Measurements from ENCODE around the gene NTM.

The NTM gene

DNA sequence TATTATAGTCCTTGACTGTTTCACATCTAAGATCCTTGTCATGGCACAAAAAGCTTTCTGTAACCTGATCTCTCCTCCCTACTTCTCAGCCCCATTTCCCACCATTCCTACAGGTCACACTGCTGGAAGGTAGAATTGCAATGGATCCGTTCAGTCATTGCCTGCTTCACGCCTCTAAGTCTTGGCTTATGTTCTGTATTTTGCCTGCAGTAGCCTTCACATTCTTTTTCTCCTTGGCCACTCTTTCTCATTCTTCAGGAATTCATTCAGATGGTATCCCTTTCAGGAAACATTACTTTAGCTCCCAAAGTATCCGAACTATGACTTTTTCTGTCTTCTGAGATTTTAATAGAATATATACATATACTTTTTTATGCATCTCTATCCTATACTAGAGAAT, 731.5 kb downstream of the NTM start:
- DNase-seq: no peak

DNA sequence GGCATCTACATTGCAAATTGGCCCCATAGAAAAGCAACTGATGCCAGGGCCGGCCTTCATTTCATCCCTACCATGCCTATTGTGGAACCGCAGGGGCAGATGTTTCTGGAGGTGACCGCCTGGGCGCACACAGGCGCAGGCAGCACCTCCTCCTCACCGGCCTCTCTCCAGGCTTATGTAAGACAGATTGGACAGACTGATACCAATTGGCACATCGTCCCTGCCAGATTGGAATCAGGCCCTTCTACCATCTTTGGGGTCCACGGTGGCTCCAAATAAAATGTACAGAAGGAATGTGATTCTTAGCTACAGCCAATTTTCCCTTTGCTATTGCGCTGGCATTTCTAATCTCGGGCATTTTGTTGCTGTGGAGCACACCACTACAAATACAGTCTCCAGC, 732.6 kb downstream of the NTM start:
- DNase-seq: no peak

DNA sequence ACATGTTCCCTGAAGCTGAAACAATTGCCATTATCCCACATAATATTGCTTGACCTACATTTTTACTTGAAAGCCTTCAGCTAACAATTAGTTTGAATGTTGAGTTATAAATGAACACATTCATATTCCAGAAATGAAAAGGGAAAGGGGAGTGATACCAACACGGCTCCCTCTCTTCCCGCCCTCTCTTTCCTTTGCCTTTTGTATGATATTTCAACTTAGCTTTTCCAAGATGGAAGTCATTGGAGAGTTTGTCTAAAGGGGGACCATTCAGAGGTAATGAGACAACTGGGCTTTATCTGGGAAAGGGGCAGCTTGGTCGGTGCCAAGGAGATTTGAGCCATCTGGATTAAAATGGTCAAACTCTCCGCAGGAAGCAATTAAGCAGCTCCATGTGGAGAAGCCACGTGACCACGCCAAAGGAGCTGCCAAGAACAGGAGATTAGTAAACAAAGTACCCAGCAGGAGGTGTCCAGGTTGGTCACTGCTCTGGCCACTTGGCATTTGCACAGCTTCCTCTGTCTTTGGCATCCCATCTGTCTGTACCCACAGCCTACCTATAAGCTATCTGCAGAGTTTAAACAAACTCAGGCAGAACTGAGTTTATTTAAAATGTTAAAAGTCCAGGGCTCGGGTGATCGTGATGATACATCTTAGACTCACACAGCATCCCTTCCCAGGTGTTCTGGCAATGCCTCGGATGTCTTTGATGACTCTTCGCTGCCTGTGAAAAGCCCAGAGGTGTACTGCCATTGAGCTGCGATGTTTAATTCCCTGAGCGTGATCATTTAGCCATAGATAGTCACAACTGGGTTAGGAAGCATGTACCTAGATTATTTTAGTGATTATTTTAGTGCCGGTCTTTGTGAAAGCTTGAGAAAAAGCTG, 735.9 kb downstream of the NTM start:
- DNase-seq: no peak

DNA sequence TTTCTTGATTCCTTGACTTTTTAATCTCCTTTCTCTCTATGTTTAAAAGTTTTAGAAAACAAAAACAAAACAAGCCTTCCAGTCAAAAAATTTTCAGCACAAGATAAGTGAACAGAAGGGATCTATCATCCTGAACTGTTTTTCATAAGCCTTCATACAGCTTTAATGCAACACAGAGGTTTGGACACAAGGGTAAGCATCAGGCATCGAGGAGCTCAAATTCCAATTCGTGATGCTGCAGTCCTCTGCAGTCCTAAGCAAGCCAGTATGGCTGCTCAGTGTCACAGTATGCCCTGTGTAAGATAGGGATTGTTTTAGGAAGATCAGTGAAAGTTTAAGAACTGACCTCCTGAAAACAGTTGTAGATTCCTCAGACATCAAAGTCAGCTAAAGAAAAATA, 740.9 kb downstream of the NTM start:
- DNase-seq: no peak

DNA sequence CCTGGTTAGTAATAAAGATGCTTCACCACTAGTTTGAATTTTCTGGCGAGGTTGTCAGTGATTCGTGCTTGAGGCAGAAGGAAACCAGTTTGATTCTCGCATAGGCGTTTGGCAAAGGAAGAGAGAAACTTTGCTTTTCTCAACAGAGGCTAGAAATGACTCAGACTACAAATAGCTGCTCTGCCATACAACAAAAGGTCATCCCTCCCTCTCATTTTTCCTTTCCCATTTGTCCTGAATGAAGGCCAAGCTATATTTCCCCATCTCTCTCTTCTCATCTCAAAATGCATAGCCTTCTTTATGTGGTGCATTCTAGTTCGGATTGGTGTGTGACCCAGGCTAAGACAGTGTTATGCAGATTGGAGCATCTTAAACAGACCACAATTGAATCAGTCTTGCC, 741.4 kb downstream of the NTM start:
- no peak for DNase-seq

DNA sequence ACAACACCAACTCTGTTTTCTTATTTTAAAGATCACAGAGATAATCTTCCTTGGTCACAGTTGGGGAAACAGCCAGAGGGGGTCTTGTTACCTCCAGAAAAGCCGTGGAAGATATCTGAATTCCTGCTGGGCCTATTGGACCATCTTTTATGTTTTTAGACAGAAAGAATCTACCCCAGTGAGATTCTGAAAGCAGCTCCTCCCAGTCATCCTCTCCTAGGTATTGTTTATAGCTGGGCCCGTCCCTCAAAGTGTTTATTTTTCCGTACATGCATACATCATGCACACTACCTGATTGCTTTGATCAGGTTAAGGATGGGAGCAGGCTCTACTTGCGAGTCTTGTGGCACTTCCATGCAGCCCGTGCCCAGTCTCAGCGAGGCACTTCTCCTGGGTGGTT, 742.4 kb downstream of the NTM start:
- DNase-seq: no peak

DNA sequence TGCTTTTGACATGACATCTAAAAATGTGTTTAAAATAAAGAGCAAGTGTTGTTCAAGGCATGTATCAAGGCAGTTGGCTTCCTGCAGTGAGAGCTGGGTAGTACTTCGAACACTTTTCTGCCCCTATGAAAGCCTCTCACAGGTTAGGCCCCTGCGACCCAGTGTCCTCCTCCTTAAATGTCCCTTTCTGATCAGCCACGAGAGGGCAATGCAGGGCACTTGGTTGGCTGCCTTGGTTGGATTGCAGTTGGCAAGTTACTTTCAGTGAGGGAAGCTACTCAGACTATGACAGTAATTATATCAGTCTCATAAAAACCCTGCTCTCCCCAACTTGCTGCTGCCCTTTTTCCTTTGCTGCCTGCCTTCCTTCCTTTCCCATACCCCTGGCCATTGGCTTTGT, 743.8 kb downstream of the NTM start:
- DNase-seq: peak; percentile 5

DNA sequence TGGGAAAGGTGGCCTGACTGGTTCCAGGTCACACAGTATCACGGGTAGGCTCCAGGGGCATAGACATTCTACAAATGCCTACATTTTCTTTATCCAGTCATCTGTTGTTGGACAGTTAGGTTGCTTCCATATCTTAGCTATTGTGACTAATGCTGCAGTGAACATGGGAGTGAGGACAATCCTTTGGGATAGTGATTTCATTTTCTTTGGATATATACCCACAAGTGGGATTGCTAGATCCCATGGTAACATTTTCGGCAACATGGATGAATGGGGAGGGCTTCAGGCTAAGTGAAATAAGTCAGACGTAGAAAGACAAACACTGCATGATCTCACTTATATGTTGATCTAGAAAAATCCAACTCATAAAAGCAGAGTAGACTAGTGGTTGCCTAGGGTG, 744.3 kb downstream of the NTM start:
- DNase-seq: no peak

DNA sequence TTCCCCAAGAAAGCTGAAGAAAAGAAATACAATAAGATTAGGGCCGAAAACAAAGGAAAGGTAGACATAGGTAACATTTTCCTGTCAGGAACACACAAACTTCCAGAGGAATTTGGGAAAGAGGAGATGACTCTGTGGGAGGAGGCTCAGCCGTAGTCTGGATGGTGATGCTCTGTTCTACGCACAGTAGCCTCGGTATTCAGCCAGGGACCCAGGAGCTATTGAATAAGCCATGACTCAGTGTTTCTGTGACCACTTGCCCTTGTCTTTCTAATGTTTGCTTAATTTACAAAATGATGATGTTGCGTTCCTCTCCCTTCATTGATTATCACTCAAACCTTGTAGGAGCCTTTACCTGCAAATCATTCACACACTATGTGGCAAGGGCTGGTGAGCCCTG, 745.0 kb downstream of the NTM start:
- DNase-seq: no peak

DNA sequence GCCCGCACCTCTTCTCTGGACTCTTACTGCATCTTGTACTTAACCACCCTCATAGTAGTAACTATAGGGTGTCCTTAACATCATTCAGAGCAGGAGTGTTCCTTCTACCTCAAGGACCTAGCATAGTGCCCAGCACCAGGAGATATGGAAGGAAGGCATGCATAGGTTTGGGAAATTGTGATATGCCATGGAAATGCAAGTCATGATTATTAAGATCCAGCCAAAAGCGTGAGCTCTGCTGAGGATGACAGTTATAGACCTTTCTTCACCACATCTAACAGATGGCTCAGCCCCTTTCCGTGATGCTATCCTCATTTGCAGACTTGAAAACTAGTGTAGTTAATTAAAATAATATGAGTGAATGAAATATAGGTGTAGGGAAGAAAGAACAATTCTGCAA, 746.1 kb downstream of the NTM start:
- DNase-seq: no peak

DNA sequence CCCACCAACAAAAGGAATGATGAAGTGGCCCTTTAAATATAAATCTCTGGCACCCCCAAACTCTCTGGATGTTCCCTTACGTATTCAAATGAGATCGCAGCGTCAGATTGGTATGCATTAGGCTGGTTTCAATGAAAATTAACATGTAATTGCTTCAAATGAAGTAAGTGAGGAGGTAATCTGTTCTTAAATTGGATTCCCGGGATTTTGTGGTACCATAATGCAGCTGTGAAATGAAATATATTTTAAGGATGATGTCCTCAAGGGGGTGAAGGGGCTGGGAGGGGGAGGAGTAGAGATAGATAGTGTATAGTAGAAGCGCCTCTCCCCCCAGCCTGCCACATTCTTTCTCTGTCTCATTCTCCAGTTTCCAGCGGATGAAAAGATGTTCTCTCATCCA, 748.2 kb downstream of the NTM start:
- DNase-seq: no peak

DNA sequence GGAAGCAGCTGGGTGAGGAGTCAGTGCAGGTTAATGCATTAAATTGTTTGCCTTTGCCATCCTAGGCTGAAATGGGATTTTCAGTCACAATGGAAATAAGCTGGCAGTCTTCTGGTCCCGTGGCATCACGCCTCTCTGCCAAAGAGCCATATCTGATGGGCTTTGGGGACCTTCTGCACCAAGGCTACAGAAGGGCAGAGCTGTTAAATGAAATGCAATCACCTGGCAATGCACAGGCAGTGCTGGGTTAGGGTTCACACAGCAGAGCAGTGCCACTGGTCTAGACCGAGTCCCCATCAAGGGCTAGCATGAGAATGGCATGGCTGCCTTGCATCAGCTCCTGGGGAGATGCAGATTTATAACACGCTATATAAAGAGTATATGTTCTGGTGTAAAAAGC, 749.2 kb downstream of the NTM start:
- DNase-seq: no peak

DNA sequence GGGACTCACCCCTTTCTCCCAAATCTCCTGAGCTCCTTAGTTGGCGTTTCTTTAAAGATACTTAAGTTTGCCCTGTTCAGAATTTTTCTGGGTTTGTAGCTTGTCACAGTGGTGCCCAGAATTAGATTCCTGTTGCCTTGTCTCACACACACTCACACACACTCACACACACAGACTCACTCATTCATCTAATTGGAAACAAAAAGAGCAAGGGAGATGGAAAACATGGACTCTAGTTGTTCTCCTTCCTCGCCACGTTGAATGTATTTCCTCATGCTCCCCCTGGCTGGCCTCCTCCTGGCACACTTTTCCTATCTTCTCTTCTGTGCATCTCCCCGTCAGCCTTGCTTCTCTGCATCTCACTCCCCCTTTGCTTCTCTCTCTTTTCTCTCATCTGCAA, 752.3 kb downstream of the NTM start:
- DNase-seq: no peak

DNA sequence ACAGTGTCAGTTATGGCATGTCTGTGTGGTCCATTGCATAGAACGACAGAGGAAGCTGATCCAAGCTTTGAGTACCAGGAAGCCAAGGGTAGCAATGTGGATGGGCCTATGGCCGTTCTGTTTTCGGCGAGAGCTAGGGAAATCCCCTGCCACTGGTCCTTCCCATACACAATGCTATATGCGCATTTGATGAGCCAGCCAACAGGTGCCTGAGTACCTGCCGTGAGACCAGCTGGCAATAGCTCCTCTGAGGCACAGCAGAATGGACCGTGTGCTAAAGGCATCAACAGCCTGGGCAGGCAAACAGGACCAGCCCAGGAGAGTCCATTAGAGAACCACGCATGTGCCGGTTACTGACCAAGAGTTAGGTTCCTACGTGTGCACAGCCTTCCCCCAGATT, 753.0 kb downstream of the NTM start:
- no peak for DNase-seq

DNA sequence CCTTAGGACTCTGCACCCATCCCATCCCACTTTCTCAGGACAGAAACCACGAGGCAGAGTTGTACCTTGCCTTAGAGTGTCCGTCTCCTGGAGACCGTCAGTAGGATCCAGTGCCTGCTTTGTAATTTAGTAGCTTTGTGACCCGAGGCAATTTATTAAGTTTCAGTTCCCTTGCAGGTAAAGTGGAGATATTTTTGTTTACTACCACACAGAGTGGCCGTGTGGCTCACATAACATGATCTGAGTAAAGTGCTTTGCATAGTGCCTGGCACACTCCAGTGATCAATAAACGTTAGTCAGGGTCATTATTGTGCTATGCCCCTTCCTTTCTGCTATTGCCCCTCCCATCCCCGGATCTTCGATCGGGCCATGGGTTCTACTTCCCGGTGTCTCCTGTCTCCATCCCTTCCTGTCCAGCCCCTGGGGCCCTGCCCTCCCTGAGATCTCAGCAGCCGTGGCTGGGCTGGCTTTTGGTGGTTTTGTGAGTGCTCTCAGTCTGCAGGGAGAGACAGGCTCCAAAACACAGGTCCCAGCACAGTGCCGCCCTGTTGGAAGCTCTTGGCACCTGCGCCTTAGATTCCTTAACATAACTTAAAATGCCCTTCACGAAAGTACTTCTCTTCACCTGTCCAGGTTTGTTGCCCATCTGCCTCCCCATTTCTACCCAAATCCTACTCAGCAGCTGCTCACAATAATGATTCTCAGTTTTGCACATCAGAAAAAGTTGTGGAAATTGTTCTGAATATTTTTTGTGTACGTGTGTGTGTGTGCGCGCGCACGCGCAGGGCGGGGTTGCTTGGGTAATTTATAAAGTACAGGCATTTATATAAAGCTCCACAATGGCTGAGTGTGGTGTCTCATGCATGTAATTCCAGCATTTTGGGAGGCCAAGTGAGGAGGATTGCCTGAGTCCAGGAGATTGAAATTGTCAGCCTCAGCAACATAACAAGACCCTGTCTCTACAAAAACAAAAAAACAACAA, 753.7 kb downstream of the NTM start:
- no peak for DNase-seq

DNA sequence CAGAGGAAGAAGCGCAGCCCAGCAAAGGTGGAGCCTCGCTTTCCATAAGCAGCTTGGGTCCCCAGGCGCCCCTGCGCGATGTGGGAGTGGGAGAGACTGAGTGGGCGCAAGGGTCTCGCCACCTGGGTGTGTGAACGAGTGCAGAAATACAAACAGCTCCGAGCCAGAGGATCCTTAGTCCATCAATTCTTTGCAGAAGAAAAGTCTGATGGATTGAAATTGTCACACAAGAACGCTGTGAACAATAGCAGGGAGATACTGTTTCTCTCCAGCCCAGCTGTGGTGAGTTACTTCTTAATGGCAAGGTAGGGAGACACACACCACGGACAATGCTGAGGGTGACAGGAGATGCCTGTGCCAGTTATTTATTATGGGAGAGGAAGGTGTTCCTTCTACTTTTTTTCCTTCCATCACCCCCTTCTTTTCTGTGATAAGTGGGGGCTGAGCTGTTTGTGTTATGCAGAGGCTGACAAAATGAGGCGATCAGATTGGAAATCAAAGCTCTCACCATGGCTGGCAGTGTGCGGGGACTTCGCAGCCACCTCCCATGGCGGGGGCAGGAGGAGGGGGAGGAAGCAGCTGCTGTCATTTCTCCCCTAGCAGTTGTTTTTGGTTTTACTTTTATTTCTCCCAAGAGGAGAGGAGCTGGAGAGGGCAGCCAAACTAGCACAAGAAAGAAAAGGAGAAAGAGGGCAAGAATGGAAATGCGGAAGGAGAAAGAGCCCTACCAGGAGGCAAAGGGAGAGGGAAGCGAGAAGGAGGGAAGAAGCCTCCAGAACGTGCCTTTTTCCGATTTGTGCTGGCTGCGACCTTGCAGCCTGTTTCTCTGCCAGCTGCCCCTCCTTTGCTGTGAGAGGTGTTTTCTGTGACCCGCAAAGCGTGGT, 755.8 kb downstream of the NTM start:
- no peak for DNase-seq

DNA sequence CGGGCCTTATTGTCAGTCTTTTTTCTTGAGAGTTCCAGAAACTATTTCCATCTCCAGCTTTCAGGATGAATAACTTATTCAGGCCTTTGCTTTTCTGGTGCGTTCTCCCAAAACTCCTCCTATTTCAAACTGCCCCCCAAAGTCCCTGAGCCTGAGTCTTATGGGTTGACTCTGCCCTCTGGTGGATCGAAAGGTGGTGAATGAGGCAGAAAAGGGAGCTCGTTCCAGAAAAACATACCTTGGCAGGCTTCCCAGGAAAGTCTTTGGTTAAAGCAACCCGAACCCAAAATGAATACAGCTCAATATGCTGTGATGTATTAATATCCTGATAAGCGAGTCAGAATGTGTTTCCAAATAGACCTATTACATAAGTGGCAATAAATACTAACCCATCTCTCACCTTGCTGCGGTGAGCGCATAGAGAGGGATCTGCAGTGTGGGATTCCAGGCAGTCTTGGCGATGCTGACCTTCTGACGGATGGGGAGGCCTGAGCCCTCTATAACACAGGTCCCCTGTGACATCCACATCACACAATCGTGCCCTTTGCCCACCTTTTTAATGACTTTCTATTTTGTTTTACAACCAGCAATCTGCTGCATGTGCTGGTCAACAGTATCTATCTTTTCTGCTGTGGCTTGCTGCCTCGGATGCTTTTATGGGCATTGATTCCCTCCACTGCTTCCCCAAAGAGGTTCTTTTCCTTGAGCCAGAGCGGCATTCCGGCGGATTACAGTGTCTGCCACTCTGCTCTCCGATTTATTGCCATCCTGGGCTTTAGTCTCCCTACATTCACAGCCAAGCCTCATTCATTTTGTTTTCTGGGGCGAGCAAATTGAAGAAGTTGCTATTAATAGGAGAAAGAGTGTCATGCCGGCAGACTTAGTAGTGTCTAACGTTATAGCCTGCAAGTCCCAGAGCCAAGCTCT, 756.8 kb downstream of the NTM start:
- DNase-seq: no peak

DNA sequence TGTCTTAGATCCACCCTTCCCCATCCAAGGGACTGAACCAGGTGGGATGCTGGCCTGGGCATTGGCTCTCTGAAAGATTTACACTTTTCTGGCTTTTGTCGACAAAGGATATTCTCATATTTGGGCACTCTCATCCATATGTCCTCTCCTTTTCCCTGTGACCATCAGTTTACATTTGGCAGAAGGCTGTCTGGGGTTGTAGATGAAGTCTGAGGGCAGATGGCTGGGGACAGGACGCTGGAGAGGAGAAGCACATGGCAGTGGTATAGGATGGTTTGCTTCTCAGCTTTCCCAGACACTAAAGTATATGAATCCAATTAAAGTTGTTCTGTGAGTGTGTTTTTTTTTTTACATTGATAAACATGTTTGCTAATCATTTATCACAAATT, 757.5 kb downstream of the NTM start:
- DNase-seq: no peak

DNA sequence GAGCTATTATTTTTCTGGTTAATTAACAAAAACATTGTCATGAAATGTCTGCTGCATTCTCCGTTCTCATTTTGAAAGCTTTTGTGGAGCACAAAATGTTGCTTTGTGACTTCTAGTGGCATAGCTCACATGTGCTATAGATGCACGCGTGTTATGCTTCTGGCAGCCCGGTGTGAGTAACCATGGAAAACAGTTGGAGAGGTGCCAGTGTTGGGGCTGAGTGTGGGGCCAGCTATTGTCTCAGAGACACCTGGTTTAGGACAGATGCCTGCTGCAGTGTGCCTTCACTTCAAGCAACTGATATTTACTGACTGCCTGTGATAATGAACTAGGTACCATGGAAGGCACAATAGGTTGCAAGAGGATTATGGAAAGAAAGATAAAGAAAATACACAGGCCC, 760.6 kb downstream of the NTM start:
- no peak for DNase-seq

DNA sequence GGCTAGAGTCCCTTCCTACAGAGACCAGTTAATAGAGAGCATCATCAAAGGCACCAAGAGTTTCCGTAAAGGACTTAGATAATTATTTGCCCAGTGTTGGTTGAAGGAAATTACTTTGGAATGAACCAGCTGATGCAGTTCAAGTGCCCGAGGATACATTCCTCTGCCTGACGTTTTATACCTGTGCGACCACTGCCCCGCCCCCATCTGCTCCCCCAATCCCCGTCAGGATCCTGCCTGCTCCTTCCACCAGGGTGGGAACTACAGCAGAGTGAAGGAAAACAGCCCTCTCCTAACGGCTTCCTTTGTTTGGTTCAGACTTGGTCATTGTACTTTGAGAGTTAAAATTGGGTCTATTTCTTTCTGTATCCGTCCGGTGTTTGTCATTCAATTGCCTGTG, 761.5 kb downstream of the NTM start:
- DNase-seq: no peak

DNA sequence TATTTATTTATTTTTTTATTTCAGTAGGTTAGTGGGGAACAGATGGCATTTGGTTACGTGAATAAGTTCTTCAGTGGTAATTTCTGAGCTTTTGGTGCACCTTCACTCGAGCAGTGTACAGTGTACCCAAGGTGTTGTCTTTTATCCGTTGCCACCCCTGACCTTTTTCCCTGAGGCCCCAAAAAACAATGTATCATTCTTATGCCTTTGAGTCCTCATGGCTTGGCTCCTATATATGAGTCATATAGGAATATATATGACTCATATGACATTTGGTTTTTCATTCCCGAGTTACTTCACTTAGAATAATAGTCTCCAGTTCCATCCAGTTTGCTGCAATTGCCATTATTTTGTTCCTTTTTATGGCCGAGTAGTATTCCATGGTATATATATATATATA, 763.9 kb downstream of the NTM start:
- no peak for DNase-seq

Measured in KG1 (cell line).